ENCODE data around the gene PYGO2.

PYGO2 gene

DNA sequence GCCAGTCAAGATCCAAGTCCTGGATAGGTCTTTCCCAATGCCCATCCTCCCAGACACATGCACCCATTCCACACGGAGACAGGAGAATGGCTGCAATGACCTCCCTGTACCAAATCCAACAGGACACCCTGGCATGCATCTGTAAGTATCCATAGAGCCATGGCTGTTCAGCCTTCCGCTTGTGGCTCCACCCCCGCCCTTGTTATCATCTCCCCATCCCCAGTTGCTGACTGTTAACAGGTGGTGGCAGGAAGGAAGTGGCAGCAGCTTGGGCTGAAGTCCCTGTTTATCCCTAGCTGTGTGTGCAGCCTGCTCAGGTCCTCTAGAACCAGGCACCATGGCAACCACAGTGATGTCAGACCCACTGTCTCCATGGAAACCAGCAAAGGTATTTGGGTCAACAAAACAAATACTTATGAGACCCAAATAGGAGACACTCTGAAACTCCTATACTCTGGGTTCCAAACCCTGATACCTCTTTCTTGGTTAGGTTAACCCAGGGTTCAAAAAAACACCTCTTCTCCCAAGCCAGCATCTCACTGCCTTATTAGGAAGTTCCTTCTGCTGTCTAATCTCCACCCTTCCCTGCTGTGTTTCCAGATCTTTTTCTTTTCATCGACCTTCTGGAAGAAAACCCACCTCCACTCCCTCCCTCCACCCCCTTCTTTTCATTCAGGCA lies 6.4 kb downstream of the PYGO2 start:
- peaks cover 28% of the 10 kb centered on the region for H3K36me3 ChIP-seq
- H3K9me3 ChIP-seq: no peaks in the 10 kb centered on the region
- H3K27ac ChIP-seq: peak overlapping the region; percentile 95
- H3K4me1 ChIP-seq (ENCODE audit: control insufficient read depth in 1 of 2, insufficient read depth in 1 of 2, low read depth in 1 of 2, low read length in 1 of 2): peaks cover 45 to 54% of the 10 kb centered on the region in 2 experiments
- TF ChIP-seq, protein P1, sequence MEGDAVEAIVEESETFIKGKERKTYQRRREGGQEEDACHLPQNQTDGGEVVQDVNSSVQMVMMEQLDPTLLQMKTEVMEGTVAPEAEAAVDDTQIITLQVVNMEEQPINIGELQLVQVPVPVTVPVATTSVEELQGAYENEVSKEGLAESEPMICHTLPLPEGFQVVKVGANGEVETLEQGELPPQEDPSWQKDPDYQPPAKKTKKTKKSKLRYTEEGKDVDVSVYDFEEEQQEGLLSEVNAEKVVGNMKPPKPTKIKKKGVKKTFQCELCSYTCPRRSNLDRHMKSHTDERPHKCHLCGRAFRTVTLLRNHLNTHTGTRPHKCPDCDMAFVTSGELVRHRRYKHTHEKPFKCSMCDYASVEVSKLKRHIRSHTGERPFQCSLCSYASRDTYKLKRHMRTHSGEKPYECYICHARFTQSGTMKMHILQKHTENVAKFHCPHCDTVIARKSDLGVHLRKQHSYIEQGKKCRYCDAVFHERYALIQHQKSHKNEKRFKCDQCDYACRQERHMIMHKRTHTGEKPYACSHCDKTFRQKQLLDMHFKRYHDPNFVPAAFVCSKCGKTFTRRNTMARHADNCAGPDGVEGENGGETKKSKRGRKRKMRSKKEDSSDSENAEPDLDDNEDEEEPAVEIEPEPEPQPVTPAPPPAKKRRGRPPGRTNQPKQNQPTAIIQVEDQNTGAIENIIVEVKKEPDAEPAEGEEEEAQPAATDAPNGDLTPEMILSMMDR (IDR thresholded peaks at IDR 0.05): no peak
- H3K4me3 ChIP-seq (ENCODE audit: low read depth in 1 of 2, low read length in 1 of 2): peak overlapping the region; percentile 78 to 83
- no peaks in the 10 kb centered on the region for H3K27me3 ChIP-seq

DNA sequence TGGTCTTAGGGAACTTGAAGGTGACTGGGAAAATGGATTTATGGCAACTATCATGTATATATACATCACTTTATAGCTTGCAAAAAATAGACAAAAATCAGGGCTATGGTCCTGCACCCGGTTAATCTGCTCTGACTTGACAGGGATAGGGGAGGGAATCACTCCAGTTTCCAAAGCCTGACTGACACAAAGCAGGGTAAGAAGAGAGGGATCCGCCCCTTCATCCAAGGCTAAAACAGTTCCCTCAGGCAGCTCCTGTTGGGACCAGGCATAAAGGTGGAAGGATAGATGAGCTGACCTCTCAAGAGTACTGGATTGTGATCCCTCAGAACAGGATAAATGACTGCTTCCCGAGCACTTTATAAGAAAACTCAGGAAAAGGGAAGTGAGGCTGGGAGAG lies 7.0 kb downstream of the PYGO2 start:
- TF ChIP-seq, protein P1 (IDR thresholded peaks at IDR 0.05): no peak
- peaks cover 43 to 53% of the 10 kb centered on the region in 2 experiments for H3K4me1 ChIP-seq (ENCODE audit: control insufficient read depth in 1 of 2, insufficient read depth in 1 of 2, low read depth in 1 of 2, low read length in 1 of 2)
- H3K4me3 ChIP-seq (ENCODE audit: low read depth in 1 of 2, low read length in 1 of 2): peak overlapping the region; percentile 78 to 83
- peaks cover 33% of the 10 kb centered on the region for H3K36me3 ChIP-seq
- peak overlapping the region; percentile 95 for H3K27ac ChIP-seq
- no peaks in the 10 kb centered on the region for H3K27me3 ChIP-seq
- no peaks in the 10 kb centered on the region for H3K9me3 ChIP-seq

DNA sequence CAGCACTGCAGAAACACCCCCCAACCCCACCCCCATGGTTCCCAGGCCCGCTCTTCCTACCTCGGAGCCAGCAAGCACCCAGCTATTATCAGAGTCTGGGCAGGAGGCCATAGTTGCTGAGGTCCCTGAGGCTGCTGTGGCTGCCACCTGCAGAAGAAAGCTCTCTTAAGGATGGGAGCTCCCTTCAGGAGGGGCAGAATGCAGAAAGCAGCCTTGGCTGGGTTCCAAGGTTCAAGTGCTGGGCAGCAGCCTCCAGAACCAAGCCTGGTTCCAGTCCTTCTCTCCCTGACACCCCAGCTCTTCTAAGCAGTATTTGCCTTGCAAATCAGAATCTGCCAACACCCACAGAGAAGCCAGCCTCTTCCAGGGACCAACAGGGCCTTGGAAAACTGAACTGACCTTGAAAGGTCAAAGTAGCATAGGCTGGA lies 8.0 kb downstream of the PYGO2 start:
- TF ChIP-seq, protein P1 (IDR thresholded peaks at IDR 0.05): no peak

DNA sequence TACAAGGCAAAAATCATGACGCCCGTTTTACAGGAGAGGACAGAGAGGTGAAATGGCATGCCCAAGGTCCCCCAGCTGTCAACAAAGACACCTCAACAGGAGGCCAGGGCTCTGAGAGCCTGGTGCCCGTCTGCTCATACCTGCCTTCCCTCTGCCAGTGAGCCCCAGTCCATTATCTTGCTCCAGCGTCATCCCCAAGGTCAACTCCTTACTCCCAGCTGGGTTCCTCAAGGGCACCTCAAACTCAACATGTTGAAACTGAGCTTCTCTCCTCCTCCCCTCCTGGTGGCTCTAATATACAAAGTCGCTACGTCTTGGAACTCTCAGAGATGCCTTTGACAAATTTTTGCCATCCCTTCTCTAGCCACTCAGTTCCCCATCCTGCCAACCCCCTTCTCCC lies 8.9 kb downstream of the PYGO2 start:
- H3K4me1 ChIP-seq (ENCODE audit: control insufficient read depth in 1 of 2, insufficient read depth in 1 of 2, low read depth in 1 of 2, low read length in 1 of 2): peaks cover 43 to 53% of the 10 kb centered on the region in 2 experiments
- H3K36me3 ChIP-seq: peaks cover 40% of the 10 kb centered on the region
- H3K27ac ChIP-seq: no peak overlapping the region
- TF ChIP-seq, protein P1 (IDR thresholded peaks at IDR 0.05): no peak
- H3K27me3 ChIP-seq: no peaks in the 10 kb centered on the region
- no peak overlapping the region for H3K4me3 ChIP-seq (ENCODE audit: low read depth in 1 of 2, low read length in 1 of 2)
- no peaks in the 10 kb centered on the region for H3K9me3 ChIP-seq

More for the DNA sequence above, 8.0 kb downstream of the PYGO2 start:
- H3K4me1 ChIP-seq (ENCODE audit: control insufficient read depth in 1 of 2, insufficient read depth in 1 of 2, low read depth in 1 of 2, low read length in 1 of 2): peaks cover 43 to 53% of the 10 kb centered on the region in 2 experiments
- peak overlapping the region; percentile 95 for H3K27ac ChIP-seq
- no peaks in the 10 kb centered on the region for H3K27me3 ChIP-seq
- peaks cover 34% of the 10 kb centered on the region for H3K36me3 ChIP-seq
- no peaks in the 10 kb centered on the region for H3K9me3 ChIP-seq
- H3K4me3 ChIP-seq (ENCODE audit: low read depth in 1 of 2, low read length in 1 of 2): no peak overlapping the region

DNA sequence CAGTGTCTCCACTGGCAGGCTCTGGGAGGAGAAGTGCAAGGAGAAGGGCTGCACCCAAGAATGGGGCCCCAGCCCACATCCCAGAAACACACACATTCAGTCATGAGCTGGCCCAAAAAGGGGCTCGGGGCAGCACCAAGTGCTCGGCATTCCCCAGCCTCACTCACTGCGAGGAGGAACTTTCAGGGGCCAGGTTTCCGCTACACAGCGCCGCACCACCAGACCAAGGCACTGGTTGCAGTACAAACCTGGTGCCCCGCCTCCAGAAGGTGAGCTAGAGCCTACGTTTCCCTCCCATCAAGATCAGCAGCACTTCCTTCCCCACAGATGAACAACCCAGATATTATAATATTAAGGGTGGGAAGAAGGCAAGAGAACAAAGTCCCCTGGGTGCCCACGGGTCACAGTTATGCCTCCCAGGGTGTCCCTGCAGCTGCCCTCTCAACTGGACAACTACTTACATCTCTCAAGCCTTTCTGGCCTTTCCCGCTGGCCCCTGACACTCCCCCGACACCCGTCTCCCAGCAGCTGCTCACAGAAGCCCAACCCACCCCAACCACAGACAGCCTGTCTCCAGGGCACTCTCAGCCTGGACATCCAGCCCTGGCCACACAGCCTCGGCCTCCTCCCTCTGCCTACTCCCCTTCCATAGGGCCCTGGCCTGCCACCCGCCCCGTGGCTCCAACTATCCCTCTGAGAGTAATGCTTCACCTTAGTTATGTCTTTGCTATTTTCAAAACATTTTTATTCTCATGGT lies 9.5 kb downstream of the PYGO2 start:
- Histone ChIP-seq H3K27ac (peak overlapping the region; percentile 38), H3K4me1 (ENCODE audit: control insufficient read depth in 1 of 2, insufficient read depth in 1 of 2, low read depth in 1 of 2, low read length in 1 of 2) (peaks cover 43 to 51% of the 10 kb centered on the region in 2 experiments), H3K4me3 (ENCODE audit: low read depth in 1 of 2, low read length in 1 of 2) (no peak overlapping the region), H3K27me3 (no peaks in the 10 kb centered on the region), H3K36me3 (peaks cover 46% of the 10 kb centered on the region), H3K9me3 (no peaks in the 10 kb centered on the region)
- TF ChIP-seq, protein P1 (IDR thresholded peaks at IDR 0.05): no peak
